CD4-positive, alpha-beta T cell (primary cell): Measurements from ENCODE around the gene GAS2L1. TPM values are rescaled to one million over a fixed set of nuclear protein-coding genes. Genes with fewer than 3 reads are reported as not detected.

Source experiments
- ATAC-seq: fragments of 200-7000 bp; cut with Tn5 transposase; one replicate; pipeline ENCODE4 v1.10.0; 2022; ENCODE audit warnings: mild to moderate bottlenecking; ENCODE audit not compliant: poor library complexity
- CTCF ChIA-PET: fragments of 350-600 bp; sonication (Branson Sonifier 250); formaldehyde crosslinking; loops from one replicate; lab custom pipeline; 2021; ENCODE audit warnings: antibody characterized with exemption, inconsistent platforms; lab: Charles Lee
- POLR2A ChIA-PET: fragments of 350-600 bp; sonication (Branson Sonifier 250); formaldehyde crosslinking; loops from one replicate; lab custom pipeline; 2021; ENCODE audit warnings: antibody characterized with exemption, inconsistent platforms; lab: Charles Lee
- DNase-seq, 14 experiments: peaks; one replicate each; pipeline ENCODE4 v3.0.0-alpha.2; 2013 to 2020; ENCODE audit warnings: mixed read lengths in 2 of 14
- H3K27ac ChIP-seq, 2 donors: one replicate each; pipeline versions ENCODE4 v1.5.1 to v1.7.0; 2013; ENCODE audit warnings: low read length in 2 of 2, low read depth in 1 of 2, mild to moderate bottlenecking in 1 of 2
- H3K27me3 ChIP-seq, 2 experiments: 1 replicate in 1 of 2; 2 replicates in 1 of 2; pipeline versions ENCODE4 v1.6.1 to v1.7.0; 2013; ENCODE audit warnings: low read length in 2 of 2, control low read depth in 1 of 2, mild to moderate bottlenecking in 1 of 2, moderate library complexity in 1 of 2; ENCODE audit not compliant: insufficient read depth in 2 of 2, control insufficient read depth in 1 of 2
- H3K36me3 ChIP-seq: one replicate; pipeline ENCODE4 v1.6.1; 2013; ENCODE audit warnings: low read length, control low read depth; ENCODE audit not compliant: insufficient read depth
- H3K4me1 ChIP-seq: one replicate; pipeline ENCODE4 v1.6.1; 2013; ENCODE audit warnings: low read length, control low read depth; ENCODE audit not compliant: insufficient read depth
- H3K4me3 ChIP-seq: one replicate; pipeline ENCODE4 v1.5.1; 2013; ENCODE audit warnings: mild to moderate bottlenecking, low read length, moderate library complexity
- H3K9me3 ChIP-seq, 2 experiments: 1 replicate in 1 of 2; 2 replicates in 1 of 2; pipeline versions ENCODE4 v1.6.1 to v1.7.0; 2013; ENCODE audit warnings: low read length in 2 of 2, mild to moderate bottlenecking in 2 of 2, control low read depth in 1 of 2, moderate library complexity in 1 of 2; ENCODE audit not compliant: control insufficient read depth in 1 of 2, insufficient read depth in 1 of 2
- H3K27ac Mint-ChIP-seq: one replicate; pipeline ENCODE4 v1.8.0; 2020; ENCODE audit warnings: mixed read lengths
- H3K27me3 Mint-ChIP-seq: one replicate; pipeline ENCODE4 v1.8.0; 2021; ENCODE audit warnings: mixed read lengths
- H3K36me3 Mint-ChIP-seq: one replicate; pipeline ENCODE4 v1.8.0; 2021; ENCODE audit warnings: low read depth, mixed read lengths
- H3K4me1 Mint-ChIP-seq: one replicate; pipeline ENCODE4 v1.8.0; 2021; ENCODE audit warnings: low read depth, mixed read lengths
- H3K4me3 Mint-ChIP-seq: one replicate; pipeline ENCODE4 v1.8.0; 2020; ENCODE audit warnings: mild to moderate bottlenecking, mixed read lengths
- H3K9me3 Mint-ChIP-seq: one replicate; pipeline ENCODE4 v1.8.0; 2020; ENCODE audit warnings: mixed read lengths
- intact Hi-C, 2 experiments: fragments of 100-400 bp; cut with DNase I in 1 of 2; cut with micrococcal nuclease in 1 of 2; formaldehyde crosslinking; loops; one replicate each; pipeline versions ENCODE4 v1.15.1 to v1.9.0; 2023 to 2025; cut with DNase I, micrococcal nuclease
- total RNA-seq, 174 experiments: library from RNA in 2 of 174; stranded (reverse) in 2 of 174; gene quantifications; one replicate each; pipeline ENCODE4 v1.2.3 and lab custom pipeline; 2021 to 2026
- TF ChIP-seq, protein P1 (sequence below): fragments of 200-600 bp; IDR thresholded peaks from one replicate; pipeline ENCODE4 v1.8.0; 2022; ENCODE audit warnings: antibody characterized with exemption, mild to moderate bottlenecking

The GAS2L1 gene
- total RNA-seq, 2 experiments from 2014 or later = 0.28 to 0.77 TPM

DNA sequence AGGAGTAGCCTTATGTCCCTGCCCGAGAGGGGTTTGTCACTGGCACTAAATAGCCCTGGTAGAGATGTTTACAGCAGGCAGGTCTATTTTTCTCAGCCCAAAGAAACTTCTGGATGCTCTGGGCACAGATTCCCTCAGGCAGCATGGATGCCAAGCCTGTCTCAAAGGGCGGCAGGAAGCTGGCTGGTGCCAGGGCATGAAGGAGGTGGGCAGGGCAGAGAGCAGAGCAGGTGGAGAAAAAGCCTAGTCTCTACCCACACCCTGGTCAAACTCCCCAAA, 4.1 kb upstream of the GAS2L1 start:
- peaks cover 9% of the 10 kb centered on the region for H3K4me1 Mint-ChIP-seq
- Histone ChIP-seq H3K9me3 (no peaks in the 10 kb centered on the region), H3K27me3 (peaks cover 8 to 15% of the 10 kb centered on the region in 2 experiments), H3K4me1 (peaks cover 16% of the 10 kb centered on the region), H3K36me3 (peaks cover 33% of the 10 kb centered on the region), H3K27ac (no peak overlapping the region), H3K4me3 (no peak overlapping the region)
- ATAC-seq (no peak), DNase-seq (no peak)
- peaks cover 16% of the 10 kb centered on the region for H3K27me3 Mint-ChIP-seq
- POLR2A ChIA-PET = no interaction called here
- CTCF ChIA-PET = no interaction called here
- TF ChIP-seq, protein P1, sequence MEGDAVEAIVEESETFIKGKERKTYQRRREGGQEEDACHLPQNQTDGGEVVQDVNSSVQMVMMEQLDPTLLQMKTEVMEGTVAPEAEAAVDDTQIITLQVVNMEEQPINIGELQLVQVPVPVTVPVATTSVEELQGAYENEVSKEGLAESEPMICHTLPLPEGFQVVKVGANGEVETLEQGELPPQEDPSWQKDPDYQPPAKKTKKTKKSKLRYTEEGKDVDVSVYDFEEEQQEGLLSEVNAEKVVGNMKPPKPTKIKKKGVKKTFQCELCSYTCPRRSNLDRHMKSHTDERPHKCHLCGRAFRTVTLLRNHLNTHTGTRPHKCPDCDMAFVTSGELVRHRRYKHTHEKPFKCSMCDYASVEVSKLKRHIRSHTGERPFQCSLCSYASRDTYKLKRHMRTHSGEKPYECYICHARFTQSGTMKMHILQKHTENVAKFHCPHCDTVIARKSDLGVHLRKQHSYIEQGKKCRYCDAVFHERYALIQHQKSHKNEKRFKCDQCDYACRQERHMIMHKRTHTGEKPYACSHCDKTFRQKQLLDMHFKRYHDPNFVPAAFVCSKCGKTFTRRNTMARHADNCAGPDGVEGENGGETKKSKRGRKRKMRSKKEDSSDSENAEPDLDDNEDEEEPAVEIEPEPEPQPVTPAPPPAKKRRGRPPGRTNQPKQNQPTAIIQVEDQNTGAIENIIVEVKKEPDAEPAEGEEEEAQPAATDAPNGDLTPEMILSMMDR = no peak
- H3K36me3 Mint-ChIP-seq = peaks cover 46% of the 10 kb centered on the region
- intact Hi-C loops = no loop called here
- H3K9me3 Mint-ChIP-seq = no peaks in the 10 kb centered on the region
- H3K4me3 Mint-ChIP-seq = no peak overlapping the region
- H3K27ac Mint-ChIP-seq = no peak overlapping the region

DNA sequence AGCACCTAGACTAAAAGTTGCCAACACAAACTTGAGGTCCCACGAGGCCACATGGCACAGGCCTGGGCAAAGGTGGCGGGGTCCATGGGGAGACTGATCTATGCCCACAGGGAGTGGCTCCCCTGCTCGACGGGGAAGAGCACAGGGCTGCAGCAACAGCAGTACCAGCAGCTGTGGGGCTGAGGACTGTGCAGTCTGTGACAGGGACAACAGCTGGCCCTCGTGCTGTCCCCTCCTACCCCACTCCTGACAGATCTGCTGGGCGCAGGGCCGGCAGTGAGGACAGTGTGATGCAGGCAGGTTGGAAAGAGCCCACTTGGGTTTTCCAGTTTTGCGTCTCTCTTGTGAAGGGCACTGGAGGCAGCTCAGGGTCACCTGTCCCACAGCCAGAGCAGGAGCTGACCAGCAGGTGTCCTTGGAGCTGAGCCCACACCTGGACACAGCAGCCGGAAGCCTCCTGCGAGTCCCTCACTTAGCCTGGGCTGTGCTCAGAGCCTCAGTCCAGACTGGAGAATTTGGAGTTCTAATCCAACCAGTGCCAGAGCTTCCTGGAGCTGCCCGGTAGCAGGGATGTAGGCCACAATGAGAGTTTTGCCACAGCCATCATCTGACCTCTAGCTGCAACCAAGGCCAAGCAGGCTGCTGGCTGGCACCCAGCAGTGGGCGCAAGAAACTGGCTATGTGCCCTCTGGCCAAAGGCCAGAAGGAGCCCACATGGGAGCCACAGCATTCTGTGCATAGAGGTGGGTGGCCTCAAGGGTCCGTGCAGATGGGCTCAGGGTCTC, 3.6 kb upstream of the GAS2L1 start:
- no peak for ATAC-seq
- TF ChIP-seq, protein P1 = no peak

DNA sequence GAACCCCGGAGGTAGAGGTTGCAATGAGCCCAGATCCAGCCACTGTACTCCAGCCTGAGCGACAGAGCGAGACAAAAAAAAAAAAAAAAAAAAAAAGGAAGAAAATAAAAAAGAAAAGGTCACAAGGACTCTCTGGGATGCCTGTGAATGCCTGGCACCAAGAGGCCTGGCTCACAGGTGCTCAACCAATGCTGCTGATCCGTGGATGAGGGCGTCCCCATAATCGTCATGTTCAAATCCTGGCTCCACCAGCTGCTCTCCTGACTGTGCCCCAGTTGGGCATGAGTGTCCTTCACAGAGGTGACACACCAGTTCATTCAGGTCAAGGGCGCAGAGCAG, 645 bp upstream of the GAS2L1 start:
- intact Hi-C loops = loop anchor here in 1 of 2 experiments (2.0 kb wide), 1 partner anchor 83 kb away; the partner anchor contains the start of gene AP1B1
- Histone ChIP-seq H3K9me3 (peaks cover 0 to 4% of the 10 kb centered on the region in 2 experiments), H3K36me3 (no peaks in the 10 kb centered on the region), H3K4me3 (peak overlapping the region; percentile 65), H3K4me1 (peaks cover 45% of the 10 kb centered on the region), H3K27ac (no peak overlapping the region), H3K27me3 (peaks cover 8 to 15% of the 10 kb centered on the region in 2 experiments)
- Mint-ChIP-seq H3K36me3 (peaks cover 11% of the 10 kb centered on the region), H3K27me3 (peaks cover 16% of the 10 kb centered on the region), H3K9me3 (no peaks in the 10 kb centered on the region), H3K4me3 (peak overlapping the region; percentile 85), H3K27ac (no peak overlapping the region), H3K4me1 (peaks cover 12% of the 10 kb centered on the region)
- CTCF ChIA-PET = no interaction called here
- POLR2A ChIA-PET = interaction anchor here (2.3 kb wide), 1 partner anchor 37 kb away, joined by 7 read pairs; the partner anchor contains the start of gene EWSR1
- DNase-seq (no peak), ATAC-seq (no peak)
- TF ChIP-seq, protein P1 = no peak

More for the DNA sequence above, 3.6 kb upstream of the GAS2L1 start:
- H3K4me3 Mint-ChIP-seq = no peak overlapping the region
- POLR2A ChIA-PET = no interaction called here
- H3K36me3 Mint-ChIP-seq = peaks cover 40% of the 10 kb centered on the region
- H3K36me3 ChIP-seq = peaks cover 28% of the 10 kb centered on the region
- no peaks in the 10 kb centered on the region for H3K9me3 Mint-ChIP-seq
- CTCF ChIA-PET = no interaction called here
- H3K9me3 ChIP-seq = no peaks in the 10 kb centered on the region
- peaks cover 16% of the 10 kb centered on the region for H3K27me3 Mint-ChIP-seq
- H3K4me1 Mint-ChIP-seq = peaks cover 12% of the 10 kb centered on the region
- H3K4me3 ChIP-seq = no peak overlapping the region
- peaks cover 21% of the 10 kb centered on the region for H3K4me1 ChIP-seq
- intact Hi-C loops = no loop called here
- H3K27ac ChIP-seq = no peak overlapping the region
- H3K27ac Mint-ChIP-seq = no peak overlapping the region
- DNase-seq = no peak
- H3K27me3 ChIP-seq = peaks cover 8 to 15% of the 10 kb centered on the region in 2 experiments
